ENCODE data around the gene RTEL1.

RTEL1 gene

GRCh38 chr20:63743210-63743970 is 85.3 kb downstream of the RTEL1 start:
- DNase-seq = no peak

GRCh38 chr20:63744158-63744557 is 86.0 kb downstream of the RTEL1 start:
- DNase-seq = no peak

GRCh38 chr20:63744574-63745423 is 86.7 kb downstream of the RTEL1 start:
- no peak for DNase-seq

GRCh38 chr20:63745424-63745805 is 87.3 kb downstream of the RTEL1 start:
- DNase-seq = no peak
